IPS-NIHi11 (cell line): Measurements from ENCODE around the gene TRA2B.

Experiments
- DNase-seq: peaks from one replicate; pipeline ENCODE4 v3.0.0; 2012; ENCODE audit warnings: mixed read lengths, low spot score

TRA2B gene

DNA sequence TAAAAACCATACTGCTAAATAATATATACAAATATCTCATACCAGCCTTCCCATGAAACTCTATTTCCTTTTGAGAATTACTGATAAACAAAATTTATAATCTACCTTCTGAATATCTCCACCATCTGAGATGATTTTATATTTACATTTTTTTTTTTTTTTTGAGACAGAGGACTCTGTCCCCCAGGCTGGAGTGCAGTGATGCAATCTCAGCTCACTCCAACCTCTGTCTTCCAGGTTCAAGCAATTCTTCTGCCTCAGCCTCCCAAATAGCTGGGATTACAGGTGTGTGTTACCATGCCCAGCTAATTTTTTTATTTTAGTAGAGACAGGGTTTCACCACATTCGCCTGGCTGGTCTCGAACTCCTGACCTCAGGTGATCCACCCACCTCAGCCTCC, 70.2 kb downstream of the TRA2B start:
- no peak for DNase-seq

DNA sequence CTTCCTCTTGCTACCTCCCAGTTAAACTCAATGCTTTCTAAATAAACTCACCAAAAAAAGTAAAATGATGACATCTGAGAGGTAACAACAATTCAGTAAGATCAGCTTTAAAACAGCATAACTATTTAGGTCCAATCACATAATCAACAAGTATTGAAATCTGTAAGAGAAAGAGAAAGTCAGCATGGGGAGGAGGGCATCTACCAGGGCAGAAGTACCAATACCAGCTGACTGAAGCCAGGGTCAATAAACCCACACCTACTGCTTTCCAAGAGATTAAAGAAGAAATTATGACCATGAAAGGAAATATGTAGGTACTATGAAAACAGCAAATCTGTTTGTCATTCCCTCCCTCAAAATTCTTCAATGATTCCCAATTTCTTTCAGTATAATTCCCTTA, 70.8 kb downstream of the TRA2B start:
- DNase-seq = no peak

DNA sequence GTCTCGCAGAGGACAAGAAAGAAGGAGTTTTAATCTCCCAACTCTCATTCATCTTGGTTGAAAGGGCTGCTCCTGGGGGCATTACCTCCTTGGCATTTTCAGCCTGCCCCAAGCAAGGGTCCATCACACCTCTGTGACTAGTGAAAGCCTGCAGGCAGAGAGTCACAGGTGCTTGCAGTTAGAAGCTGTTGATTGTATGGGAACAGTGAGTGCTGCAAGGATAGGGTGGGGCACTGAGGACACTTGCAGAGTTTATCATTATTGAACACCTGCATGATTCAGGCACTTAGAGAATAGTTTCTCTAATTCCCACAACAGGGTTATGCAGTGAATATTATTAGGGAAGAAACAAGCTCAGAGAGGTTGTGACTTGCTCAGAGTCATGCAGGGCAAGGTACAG, 71.3 kb downstream of the TRA2B start:
- DNase-seq = no peak
